VCaP (cell line): ENCODE results near the gene ARID3A.

Experiments
- H3K27ac ChIP-seq: fragments of 450-650 bp; 2 replicates; pipeline ENCODE4 v1.5.1; 2017
- TF ChIP-seq, protein P1 (sequence below): fragments of 450-650 bp; conservative IDR thresholded peaks from 2 replicates; pipeline ENCODE4 v1.5.1; 2017; ENCODE audit warnings: mild to moderate bottlenecking, moderate library complexity

The ARID3A gene

DNA sequence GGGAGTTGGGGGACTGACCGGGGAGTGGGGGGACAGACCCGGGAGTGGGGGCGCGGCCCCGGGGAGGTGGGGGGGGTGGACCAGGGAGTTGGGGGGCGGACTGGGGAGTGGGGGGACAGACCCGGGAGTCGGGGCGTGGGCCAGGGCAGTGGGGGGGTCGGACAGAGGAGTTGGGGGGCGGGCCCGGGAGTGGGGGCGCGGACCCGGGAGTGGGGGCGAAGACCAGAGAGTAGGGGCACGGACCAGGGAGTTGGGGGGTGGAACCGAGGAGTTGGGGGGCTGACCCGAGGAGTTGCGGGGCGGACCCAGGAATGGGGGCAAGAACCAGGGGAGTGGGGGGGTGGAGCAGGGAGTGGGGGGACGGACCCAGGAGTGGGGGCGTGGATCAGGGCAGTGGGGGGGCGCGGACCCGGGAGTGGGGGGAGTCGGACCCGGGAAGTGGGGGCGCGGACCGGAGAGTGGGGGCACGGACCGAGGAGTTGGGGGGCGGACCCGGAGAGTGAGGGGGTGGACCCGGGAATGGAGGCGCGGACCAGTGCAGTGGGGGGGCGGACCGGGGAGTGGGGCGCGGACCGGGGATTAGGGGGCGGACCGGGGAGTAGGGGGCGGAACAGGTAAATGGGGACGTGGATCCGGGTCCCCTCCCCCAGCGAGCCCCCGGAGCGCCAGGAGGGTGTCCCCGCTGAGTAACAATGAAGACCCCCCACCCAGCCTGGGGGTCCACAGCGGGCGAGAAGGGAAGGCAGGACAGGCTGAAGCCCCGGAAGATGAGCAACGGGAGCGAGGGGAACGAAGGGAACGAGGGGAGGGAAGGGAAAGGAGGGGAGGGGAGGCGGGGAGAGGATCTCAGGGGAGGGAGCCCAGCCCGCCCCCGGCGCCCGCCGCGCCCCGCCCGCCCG lies 13.4 kb upstream of the ARID3A start:
- H3K27ac ChIP-seq, result peak overlapping the region; percentile 70
- TF ChIP-seq, protein P1, sequence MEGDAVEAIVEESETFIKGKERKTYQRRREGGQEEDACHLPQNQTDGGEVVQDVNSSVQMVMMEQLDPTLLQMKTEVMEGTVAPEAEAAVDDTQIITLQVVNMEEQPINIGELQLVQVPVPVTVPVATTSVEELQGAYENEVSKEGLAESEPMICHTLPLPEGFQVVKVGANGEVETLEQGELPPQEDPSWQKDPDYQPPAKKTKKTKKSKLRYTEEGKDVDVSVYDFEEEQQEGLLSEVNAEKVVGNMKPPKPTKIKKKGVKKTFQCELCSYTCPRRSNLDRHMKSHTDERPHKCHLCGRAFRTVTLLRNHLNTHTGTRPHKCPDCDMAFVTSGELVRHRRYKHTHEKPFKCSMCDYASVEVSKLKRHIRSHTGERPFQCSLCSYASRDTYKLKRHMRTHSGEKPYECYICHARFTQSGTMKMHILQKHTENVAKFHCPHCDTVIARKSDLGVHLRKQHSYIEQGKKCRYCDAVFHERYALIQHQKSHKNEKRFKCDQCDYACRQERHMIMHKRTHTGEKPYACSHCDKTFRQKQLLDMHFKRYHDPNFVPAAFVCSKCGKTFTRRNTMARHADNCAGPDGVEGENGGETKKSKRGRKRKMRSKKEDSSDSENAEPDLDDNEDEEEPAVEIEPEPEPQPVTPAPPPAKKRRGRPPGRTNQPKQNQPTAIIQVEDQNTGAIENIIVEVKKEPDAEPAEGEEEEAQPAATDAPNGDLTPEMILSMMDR, result no peak

DNA sequence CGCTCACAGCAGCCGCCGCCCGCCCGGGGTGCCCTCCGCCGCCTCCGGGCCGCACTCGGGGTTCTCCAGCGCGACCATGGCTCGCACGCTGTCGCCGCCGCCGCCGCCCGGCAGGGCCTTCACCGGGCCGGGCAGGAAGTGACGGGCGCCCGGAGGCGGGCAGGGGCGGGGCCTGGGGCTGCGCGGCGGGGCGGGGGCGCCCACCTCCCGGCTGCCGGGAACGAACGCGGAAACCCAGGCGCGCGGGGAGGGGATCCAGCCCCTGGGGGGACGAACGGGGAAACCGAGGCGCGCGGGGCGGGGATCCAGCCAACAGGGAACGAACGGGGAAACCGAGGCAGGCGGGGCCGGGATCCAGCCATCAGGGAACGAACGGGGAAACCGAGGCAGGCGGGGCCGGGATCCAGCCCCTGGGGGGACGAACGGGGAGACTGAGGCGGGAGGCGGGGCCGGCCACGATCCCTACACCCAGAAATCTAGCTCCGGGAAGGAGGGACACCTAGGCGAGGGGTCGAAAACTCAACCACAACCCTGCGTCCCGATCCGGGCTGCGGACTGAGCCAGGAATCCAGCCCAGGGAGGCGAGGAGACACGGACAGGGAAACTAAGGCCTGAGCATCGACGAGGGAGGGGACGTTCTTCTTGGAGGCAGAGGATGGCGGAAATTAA lies 12.6 kb upstream of the ARID3A start, which contains the start of gene R3HDM4:
TSS of gene R3HDM4 (minus strand) at position 140 of the 669 bp plus-strand sequence. CDS start at position 78, 62 bp downstream.
- H3K27ac ChIP-seq, result peak within 1 kb of the TSS; percentile 70
- TF ChIP-seq, protein P1, result no peak

- peak overlapping the region; percentile 90 for H3K27ac ChIP-seq
- TF ChIP-seq, protein P1, result no peak
Observed at GRCh38 chr19:916645-917322, 9.1 kb upstream of the ARID3A start.

GRCh38 chr19:917323-918151 lies 8.3 kb upstream of the ARID3A start, which contains the start of gene KISS1R:
Gene KISS1R, plus strand, starts transcription at chr19:917333. Its CDS starts 170 bp downstream, at chr19:917503.
- TF ChIP-seq, protein P1, result peak; percentile 72

DNA sequence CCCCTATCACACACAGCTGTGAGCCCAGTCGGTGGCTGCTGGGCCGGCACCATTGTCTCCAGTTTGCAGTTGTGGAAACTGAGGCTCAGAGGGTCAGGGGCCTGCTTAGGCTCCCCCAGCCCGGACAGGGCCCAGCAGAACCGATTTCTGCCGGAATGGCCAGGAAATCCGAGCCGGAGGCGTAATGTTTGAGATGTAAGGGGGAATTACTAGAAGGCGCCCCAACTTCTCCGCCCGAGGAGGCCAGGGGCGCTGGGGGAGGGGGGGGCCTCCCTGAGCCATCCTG lies 7.7 kb upstream of the ARID3A start:
- H3K27ac ChIP-seq, result peak overlapping the region; percentile 90
- TF ChIP-seq, protein P1, result no peak

More at GRCh38 chr19:917323-918151, 8.3 kb upstream of the ARID3A start, which contains the start of gene KISS1R:
- peak within 1 kb of the TSS; percentile 90 for H3K27ac ChIP-seq

DNA sequence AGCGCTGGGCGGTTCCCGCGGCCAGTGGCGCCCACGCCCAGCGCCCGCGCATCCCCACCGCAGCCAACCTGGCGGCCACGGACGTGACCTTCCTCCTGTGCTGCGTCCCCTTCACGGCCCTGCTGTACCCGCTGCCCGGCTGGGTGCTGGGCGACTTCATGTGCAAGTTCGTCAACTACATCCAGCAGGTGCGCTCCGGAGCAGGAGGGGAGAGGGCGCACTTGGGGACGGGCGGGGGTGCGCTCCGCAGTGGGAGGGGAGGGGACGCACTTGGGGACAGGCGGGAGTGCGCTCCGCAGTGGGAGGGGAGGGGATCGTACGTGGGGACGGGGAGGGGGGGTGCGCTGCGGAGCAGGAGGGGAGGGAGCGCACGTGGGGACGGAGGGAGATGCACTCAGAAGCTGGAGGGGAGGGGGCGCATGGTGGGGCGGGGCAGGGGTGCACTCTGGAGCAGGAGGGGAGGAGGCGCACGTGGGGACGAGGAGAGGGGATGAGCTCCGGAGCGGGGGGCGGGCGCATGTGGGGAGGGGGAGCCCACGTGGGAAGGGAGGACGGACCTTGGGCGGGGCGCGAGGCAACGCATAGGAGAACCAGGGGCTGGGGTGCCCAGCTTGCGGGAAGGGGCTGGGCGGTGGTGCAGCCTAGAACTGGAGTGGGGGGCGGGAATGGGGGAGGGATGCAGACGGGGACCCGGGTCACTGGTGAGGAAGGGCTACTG lies 7.2 kb upstream of the ARID3A start:
- peak overlapping the region; percentile 90 for H3K27ac ChIP-seq
- TF ChIP-seq, protein P1, result no peak
